ENCODE data around the gene ACSS3.
"Not testable (repeated sequence)": the region's sequence is repeated elsewhere in the genome, so short reads cannot be mapped to it uniquely, and the experiment has no call there.

ACSS3 gene, protein sequence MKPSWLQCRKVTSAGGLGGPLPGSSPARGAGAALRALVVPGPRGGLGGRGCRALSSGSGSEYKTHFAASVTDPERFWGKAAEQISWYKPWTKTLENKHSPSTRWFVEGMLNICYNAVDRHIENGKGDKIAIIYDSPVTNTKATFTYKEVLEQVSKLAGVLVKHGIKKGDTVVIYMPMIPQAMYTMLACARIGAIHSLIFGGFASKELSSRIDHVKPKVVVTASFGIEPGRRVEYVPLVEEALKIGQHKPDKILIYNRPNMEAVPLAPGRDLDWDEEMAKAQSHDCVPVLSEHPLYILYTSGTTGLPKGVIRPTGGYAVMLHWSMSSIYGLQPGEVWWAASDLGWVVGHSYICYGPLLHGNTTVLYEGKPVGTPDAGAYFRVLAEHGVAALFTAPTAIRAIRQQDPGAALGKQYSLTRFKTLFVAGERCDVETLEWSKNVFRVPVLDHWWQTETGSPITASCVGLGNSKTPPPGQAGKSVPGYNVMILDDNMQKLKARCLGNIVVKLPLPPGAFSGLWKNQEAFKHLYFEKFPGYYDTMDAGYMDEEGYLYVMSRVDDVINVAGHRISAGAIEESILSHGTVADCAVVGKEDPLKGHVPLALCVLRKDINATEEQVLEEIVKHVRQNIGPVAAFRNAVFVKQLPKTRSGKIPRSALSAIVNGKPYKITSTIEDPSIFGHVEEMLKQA

GRCh38 chr12:81077686-81078441 lies at the start of gene ACSS3:
TSS of gene ACSS3 (plus strand) at chr12:81078079. CDS start at chr12:81078121, 42 bp downstream.
- peak within 1 kb of the TSS; percentile 26 for H3K4me3 ChIP-seq (ENCODE audit: low read length)
- DNase-seq (ENCODE audit: low read depth) = peak; percentile 5
- TF ChIP-seq, protein P1, sequence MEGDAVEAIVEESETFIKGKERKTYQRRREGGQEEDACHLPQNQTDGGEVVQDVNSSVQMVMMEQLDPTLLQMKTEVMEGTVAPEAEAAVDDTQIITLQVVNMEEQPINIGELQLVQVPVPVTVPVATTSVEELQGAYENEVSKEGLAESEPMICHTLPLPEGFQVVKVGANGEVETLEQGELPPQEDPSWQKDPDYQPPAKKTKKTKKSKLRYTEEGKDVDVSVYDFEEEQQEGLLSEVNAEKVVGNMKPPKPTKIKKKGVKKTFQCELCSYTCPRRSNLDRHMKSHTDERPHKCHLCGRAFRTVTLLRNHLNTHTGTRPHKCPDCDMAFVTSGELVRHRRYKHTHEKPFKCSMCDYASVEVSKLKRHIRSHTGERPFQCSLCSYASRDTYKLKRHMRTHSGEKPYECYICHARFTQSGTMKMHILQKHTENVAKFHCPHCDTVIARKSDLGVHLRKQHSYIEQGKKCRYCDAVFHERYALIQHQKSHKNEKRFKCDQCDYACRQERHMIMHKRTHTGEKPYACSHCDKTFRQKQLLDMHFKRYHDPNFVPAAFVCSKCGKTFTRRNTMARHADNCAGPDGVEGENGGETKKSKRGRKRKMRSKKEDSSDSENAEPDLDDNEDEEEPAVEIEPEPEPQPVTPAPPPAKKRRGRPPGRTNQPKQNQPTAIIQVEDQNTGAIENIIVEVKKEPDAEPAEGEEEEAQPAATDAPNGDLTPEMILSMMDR (IDR thresholded peaks at IDR 0.05; ENCODE audit: insufficient read depth, low read depth, low read length, missing control alignments) = no peak

- TF ChIP-seq, protein P1 (IDR thresholded peaks at IDR 0.05; ENCODE audit: insufficient read depth, low read depth, low read length, missing control alignments) = no peak
- no peak for DNase-seq (ENCODE audit: low read depth)
- H3K4me3 ChIP-seq (ENCODE audit: low read length) = no peak overlapping the region
Measured at GRCh38 chr12:81034926-81035325, 43.0 kb upstream of the ACSS3 start.

- H3K4me3 ChIP-seq (ENCODE audit: low read length) = no peak overlapping the region
- TF ChIP-seq, protein P1 (IDR thresholded peaks at IDR 0.05; ENCODE audit: insufficient read depth, low read depth, low read length, missing control alignments) = no peak
- no peak for DNase-seq (ENCODE audit: low read depth)
Measured at GRCh38 chr12:81039231-81039630, 38.6 kb upstream of the ACSS3 start.

DNA sequence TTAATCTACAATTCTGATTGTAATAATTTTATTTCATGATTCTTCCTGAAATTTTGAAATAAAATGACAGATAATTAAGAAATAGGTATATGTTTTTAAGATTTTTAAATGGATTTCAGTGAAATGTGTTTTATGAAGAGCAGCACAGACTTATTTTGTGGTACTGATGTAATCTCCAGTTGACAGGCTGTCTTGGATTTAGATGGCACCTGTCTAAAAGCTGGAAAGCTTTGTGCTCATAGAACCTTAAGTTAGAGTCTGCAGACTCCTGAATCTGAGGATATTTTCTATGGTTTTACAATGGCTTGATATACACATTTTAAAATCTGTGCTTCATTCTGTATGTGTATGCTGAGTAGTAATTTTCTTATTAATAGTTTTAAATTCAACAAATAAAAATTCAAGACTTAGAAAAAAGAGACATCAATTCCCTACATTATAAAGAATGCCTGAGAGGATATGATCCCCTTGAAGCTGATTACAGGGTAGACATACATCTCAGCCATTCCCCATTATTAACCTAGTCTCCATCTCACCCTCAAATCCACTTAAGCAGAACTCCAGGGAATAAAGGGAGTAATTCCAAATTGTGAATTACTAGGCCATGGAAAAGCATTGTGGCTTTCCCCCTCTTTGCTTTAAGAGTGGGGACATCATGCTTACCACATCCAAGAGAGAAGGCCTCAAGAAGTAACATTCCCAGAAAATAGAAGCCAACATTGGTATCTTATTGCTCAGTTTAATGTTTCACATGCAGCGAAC lies 33.7 kb upstream of the ACSS3 start:
- no peak overlapping the region for H3K4me3 ChIP-seq (ENCODE audit: low read length)
- TF ChIP-seq, protein P1 (IDR thresholded peaks at IDR 0.05; ENCODE audit: insufficient read depth, low read depth, low read length, missing control alignments) = no peak
- no peak for DNase-seq (ENCODE audit: low read depth)

- not testable (repeated sequence) for DNase-seq (ENCODE audit: low read depth)
Measured at GRCh38 chr12:81064971-81065370, 12.9 kb upstream of the ACSS3 start.

DNA sequence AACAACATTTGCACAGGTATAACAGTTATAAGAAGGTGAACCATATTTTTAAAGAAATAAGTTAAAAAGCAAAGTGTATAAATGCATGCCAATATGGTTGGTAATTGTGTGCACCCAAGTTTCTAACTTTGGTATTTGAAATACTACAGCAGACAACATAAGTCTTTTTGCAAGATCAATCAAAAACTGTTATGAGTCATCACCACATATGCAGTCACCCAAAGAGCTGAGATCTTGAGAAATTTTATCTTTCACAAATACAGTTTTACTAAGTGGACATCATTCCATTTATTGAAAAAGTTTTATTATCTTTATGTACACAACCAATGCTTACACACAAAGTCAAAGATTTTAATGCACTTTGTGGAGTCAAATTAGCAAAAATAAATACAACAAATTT lies 7.0 kb upstream of the ACSS3 start:
- TF ChIP-seq, protein P1 (IDR thresholded peaks at IDR 0.05; ENCODE audit: insufficient read depth, low read depth, low read length, missing control alignments) = no peak
- no peak for DNase-seq (ENCODE audit: low read depth)

More at GRCh38 chr12:81064971-81065370, 12.9 kb upstream of the ACSS3 start:
- H3K4me3 ChIP-seq (ENCODE audit: low read length) = not testable (repeated sequence)

More for the DNA sequence above, 7.0 kb upstream of the ACSS3 start:
- no peak overlapping the region for H3K4me3 ChIP-seq (ENCODE audit: low read length)

Data from epithelial cell of esophagus (primary cell).